CD1c-positive myeloid dendritic cell (primary cell): Measurements from ENCODE around the gene RBM38.
"Not testable (repeated sequence)": the region's sequence is repeated elsewhere in the genome, so short reads cannot be mapped to it uniquely, and the experiment has no call there.

ENCODE experiments used
- DNase-seq: peaks from one replicate; pipeline ENCODE4 v3.0.0-alpha.2; 2016; ENCODE audit errors: extremely low spot score

The RBM38 gene

GRCh38 chr20:57390604-57391438, at the start of gene RBM38:
Gene RBM38 (plus strand): TSS chr20:57391396. CDS start chr20:57391582, 186 bp downstream.
- DNase-seq = peak; percentile 86

DNA sequence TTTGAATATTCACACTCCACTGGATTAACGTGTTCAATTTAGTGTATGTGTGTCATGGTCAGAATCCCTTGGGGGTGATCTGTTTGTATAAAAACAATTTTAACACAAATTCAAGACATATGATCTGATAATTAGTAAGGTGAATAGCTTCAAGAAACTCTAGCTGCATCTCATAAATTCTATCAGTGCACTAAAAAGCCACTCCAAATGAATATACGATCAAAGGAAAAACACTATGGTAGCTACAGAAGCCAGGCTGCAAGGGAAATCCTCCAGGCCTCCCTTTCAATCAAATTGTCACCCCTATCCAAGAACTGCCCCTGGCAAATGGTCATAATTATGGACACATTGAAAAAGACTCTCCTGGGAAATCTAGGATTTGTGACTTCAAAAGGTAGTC, 49.5 kb upstream of the RBM38 start:
- DNase-seq = no peak

- DNase-seq = no peak
Observed at GRCh38 chr20:57342829-57343228, 48.4 kb upstream of the RBM38 start.

- peak; percentile 70 for DNase-seq
Observed at GRCh38 chr20:57346477-57346876, 44.7 kb upstream of the RBM38 start.

DNA sequence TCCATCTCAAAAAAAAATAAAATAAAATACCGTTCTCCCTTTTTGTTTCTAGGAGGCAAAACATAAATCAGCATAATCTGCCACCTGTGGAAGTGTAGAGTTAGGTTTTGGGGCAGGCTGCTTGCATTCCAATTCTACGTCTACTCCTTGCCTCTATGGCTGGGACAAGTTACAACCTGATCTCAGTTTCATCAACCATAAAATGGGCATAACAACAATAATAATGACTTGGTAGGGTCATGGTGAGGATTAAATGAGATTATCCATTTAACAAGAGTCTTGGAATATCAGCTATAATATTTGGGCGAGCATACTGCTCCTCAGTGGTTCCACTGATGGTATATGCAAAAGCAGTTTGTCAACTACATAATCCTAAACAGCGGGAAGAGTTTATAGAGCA, 43.8 kb upstream of the RBM38 start:
- DNase-seq = no peak

GRCh38 chr20:57348200-57348921, 42.8 kb upstream of the RBM38 start:
- DNase-seq = not testable (repeated sequence)

GRCh38 chr20:57348922-57349574, 42.1 kb upstream of the RBM38 start:
- DNase-seq = not testable (repeated sequence)

GRCh38 chr20:57350081-57350710, 41.0 kb upstream of the RBM38 start:
- peak; percentile 74 for DNase-seq

GRCh38 chr20:57350726-57351041, 40.5 kb upstream of the RBM38 start:
- not testable (repeated sequence) for DNase-seq

DNA sequence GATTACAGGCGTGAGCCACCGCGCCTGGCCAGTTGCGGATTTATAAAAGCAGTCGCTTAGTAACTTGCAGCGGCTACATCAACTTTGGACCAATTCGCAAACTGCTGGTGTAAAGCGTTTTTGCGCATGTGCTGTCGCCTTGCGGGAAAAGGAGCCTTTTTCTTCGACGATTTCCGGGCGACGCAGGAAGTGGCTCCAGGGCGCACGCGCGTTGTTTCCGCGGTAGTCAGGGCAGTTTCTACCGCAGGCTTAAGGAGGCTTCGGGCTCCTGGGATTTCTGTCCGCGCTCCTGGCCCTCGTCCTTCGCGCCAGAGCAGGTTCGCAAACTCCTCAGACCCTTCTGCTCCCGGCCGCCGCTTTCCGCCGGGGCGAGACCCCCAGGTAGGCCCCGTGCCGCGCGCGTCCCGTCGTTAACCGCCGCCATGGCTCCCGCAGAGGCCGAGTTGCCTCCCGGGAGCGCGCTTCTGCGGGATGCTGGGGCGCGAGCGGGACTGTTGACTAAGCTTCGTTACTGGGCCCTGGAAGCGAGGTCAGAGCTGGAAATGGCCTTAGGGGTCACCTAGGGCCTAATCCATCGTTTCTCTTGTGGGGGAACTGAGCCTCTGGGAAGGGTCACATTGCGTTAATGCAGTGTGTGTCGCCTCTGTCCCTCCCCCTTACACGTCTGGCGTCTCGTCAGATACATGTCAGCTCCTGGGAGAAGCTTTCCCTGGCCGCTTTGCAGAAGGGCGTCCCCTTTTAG, 40.0 kb upstream of the RBM38 start, which contains the start of gene RAE1:
Gene RAE1, plus strand, starts transcription at position 214 of the 742 bp plus-strand sequence. CDS start 2,784 bp downstream, outside the sequence.
- DNase-seq = peak; percentile 97

DNA sequence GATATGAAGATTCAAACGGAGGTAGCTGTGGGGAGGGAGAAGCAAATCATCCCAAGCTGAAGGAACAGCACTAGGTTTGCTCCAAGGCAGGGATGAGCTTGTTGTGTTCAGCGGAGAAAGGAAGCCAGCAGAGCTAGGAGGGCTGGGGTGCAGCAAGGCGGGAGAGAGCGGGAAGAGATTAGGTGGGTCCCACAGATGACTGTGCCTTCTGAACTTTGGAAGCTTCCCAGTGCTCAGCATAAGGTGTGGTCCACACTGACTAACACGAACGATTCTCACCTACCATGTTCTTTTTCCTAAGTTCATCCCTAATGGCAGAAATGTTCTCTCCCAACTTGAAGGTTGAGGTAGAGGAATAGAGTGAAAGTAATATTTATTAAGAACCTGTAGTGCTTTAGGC, 38.9 kb upstream of the RBM38 start:
- DNase-seq = no peak

DNA sequence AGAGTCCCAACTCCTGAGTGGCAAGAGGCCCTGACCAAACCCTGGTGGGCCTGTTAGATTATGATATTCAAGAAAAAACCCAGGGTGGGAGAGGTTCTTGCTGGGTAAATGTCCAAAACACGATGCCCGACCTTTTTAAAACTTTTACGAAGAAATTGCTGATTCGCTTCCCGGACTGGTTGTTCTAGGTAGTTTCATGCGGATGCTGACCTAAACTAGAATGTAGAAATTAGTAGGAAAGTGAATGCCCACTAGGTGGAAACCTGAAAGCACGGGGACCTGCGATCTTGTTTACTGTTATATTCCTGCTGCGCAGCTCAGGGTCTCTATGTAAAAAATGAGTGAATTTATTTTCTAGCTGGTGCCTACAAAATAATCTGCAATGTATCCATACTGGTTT, 37.8 kb upstream of the RBM38 start:
- no peak for DNase-seq

DNA sequence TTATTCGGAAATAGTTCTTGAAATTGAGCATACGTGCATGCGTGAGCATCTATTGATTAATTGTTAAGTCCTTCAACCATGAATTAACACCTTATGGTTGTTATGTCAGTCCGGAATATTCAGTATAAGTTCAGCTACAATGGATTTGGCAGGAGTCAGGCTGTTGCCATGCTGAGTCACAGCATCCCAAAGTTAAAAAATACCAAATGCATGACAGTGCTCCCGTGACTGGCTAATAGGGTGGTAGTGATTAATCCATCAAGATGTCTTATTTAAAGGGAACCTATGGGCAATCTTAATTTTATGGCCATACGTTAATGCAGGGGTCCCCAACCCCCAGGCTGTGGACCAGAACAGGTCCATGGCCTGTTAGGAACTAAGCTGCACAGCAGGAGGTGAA, 29.7 kb upstream of the RBM38 start:
- DNase-seq = no peak

DNA sequence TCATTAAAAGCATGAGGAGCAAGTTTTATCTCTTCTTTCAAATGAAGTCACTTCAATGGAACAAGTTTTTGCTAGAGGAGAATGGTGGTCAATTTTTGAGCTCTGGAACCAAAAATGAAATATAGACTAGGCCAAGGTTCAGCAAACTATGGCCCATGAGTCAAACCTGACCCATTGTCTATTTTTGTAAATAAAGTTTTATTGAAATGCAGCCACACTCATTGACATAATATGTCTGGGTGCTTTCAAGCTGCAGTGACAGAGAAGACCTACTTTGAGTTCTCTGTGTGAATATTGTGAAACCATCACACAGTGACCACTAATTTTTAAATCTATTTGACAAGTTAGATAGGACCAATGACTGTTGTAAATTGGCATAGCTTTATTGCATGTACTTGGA, 26.7 kb upstream of the RBM38 start:
- DNase-seq = no peak

DNA sequence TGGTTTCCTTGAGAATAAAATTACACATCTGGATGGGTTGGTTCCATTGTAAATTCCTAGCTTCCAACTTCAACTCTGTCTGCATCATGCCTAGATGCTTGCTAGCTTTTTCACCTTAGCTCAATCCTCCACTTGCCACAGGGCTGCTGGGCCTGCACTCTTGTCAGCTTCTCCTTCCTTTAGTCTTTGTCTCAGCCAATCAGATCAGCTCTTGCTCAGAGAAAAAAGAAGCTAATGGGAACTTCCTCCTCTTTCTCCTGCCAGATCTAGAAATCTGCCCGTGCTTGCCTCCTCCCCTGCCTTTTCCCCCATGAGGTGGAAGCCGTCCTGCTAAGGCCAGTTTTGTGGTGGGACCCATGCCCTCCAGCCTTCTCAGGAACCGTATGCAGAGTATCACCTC, 21.6 kb upstream of the RBM38 start:
- DNase-seq = peak; percentile 13

GRCh38 chr20:57370316-57370715, 20.9 kb upstream of the RBM38 start:
- no peak for DNase-seq

DNA sequence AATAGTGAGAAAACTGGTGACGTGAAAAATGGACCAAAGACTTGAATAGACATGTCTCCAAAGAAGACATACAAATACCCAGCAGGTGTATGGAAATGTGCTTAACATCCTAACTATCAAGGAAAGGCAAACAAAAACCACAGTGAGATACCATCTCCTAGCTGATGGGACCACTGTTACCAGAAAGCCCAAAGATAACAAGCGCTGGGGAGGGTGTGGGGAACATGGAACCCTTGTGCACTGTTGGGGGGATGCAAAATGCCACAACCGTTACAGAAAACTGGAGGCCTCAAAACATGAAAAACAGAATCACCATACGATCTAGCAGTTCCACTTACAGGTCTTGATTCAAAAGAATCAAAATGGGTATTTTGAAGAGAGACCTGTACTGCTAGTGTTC, 19.8 kb upstream of the RBM38 start:
- DNase-seq = no peak

DNA sequence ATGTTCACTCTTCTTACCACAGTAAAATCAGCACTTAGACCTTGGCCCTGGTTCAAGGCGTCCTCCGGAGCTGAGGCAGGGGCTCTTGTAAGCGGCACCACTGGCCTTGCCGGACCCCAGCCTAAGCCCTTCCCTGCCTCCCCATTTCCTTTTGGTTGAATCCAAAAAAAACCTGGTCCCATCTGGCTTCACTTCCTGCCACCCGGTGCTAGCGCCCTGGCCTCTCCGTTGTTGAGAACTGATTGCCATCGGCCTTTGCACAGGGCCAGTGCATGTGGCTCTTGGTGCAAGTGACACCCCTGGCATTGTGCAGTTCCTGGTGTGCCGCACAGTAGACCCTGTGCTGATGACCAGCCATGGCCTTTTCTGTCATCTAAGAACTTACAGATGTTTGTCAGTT, 19.0 kb upstream of the RBM38 start:
- no peak for DNase-seq

DNA sequence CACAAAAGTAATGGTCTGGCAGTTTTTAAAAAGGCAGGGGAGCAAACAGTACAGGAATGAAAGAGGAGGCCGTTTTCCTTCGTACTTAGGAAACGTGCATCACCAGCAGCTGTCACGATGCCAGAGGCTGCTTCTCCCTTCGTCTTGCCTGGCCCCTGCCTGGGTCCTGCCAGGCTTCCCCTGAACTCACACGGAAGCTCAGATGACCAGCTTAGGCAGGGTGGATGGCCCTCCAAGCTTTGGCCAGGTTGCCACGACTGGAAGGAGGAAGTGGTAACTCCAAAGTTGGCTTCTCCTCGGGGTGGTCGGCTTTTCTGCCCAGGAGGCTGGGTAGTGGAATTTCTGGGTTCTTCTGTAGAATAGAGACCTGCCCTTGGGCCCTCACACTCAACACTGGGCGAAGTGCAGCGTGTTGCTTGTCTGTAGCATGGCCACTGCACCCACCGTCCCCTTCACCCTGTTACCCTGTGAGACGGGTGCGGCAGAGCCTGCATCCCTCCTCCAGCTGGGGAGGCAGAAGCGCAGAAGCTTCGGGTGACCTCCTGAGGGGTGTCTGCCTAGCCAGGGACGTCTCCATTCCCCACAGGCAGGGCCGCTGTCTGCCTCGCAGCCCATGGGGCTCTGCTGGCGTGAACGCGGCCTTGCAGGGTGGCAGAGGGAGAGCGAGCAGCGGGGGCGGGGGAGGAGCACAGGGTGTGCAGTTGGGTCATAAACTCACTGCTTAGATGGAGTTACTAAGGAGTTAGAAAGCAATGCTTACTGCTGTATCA, 18.4 kb upstream of the RBM38 start:
- no peak for DNase-seq

- DNase-seq = no peak
Observed at GRCh38 chr20:57374343-57374930, 16.8 kb upstream of the RBM38 start.
